ENCODE measurements around the gene TXNRD2.

Gene TXNRD2

DNA sequence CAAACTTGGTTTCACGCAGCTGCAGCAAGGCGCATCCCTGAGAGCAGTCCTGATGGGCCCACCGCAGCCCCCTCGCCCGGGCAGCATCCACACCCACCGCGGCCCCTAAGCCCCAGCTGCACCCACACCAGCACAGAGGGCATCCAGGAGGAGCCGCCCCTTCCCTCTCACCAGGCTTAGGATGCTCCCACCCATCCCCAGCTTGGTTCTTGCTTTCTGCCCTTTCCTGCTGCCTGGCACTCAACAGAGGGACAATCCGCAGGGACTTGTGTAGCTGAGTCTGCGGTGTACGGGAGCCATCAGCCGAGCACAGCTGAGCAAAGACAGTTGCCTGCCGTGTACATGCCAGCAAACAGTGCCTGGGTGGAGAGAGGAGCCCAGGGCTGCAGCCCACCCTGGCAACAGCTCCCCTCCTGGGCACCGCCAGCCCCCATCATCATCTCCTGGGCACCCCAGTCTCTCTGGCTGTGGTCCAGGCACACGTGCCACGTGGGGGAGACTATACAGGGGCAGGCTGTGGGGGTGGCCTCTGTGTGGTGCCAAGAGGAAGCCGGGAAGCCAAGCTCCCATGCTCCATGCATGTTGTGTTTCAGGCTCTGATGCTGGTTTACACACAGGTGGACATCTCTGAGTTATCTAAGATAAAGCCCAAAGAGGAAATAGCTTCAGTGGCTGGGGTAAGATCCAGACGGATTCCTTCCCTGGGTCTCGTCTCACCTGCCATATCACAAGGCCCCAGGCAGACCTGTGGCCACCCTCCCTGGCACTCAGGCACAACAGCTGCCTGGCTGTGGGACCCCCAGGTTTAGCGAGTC lies 50.9 kb downstream of the TXNRD2 start:
- no peak for DNase-seq (ENCODE audit: low spot score)
- in situ Hi-C loops (cut with MboI; ENCODE audit: low pct_unique_long_range_greater_than_20kb, low sequenced_read_pairs, unreplicated experiment), result loop anchor here (10.0 kb wide), 2 partner anchors 86 to 116 kb away; no protein-coding TSS in a partner anchor

DNA sequence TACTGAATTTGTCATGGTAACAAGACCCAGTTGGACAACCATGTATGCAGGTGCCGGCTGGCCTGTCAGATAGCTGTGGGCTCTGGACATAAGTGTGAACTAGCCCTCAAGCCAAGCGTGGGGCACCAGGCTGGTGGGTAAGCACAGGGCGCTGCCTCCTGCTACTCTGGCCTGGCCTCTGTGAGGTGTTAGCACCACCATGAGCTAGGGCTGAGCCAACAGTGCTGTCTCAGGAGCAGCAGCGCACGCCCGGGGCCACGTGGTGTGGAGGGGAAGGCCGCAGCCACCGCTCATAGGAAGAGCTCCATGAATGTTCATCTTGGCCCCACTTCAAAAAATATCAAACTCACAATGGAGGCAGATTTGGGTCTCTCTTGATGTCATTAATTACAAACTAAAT lies 51.7 kb downstream of the TXNRD2 start:
- in situ Hi-C loops (cut with MboI; ENCODE audit: low pct_unique_long_range_greater_than_20kb, low sequenced_read_pairs, unreplicated experiment), result loop anchor here (10.0 kb wide), 2 partner anchors 85 to 115 kb away; no protein-coding TSS in a partner anchor
- TF ChIP-seq, protein P1, sequence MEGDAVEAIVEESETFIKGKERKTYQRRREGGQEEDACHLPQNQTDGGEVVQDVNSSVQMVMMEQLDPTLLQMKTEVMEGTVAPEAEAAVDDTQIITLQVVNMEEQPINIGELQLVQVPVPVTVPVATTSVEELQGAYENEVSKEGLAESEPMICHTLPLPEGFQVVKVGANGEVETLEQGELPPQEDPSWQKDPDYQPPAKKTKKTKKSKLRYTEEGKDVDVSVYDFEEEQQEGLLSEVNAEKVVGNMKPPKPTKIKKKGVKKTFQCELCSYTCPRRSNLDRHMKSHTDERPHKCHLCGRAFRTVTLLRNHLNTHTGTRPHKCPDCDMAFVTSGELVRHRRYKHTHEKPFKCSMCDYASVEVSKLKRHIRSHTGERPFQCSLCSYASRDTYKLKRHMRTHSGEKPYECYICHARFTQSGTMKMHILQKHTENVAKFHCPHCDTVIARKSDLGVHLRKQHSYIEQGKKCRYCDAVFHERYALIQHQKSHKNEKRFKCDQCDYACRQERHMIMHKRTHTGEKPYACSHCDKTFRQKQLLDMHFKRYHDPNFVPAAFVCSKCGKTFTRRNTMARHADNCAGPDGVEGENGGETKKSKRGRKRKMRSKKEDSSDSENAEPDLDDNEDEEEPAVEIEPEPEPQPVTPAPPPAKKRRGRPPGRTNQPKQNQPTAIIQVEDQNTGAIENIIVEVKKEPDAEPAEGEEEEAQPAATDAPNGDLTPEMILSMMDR (IDR thresholded peaks at IDR 0.05; ENCODE audit: extremely low read depth, insufficient read depth, missing control alignments), result no peak
- no peak for DNase-seq (ENCODE audit: low spot score)

More for the DNA sequence above, 50.9 kb downstream of the TXNRD2 start:
- TF ChIP-seq, protein P1 (IDR thresholded peaks at IDR 0.05; ENCODE audit: extremely low read depth, insufficient read depth, missing control alignments), result no peak

DNA sequence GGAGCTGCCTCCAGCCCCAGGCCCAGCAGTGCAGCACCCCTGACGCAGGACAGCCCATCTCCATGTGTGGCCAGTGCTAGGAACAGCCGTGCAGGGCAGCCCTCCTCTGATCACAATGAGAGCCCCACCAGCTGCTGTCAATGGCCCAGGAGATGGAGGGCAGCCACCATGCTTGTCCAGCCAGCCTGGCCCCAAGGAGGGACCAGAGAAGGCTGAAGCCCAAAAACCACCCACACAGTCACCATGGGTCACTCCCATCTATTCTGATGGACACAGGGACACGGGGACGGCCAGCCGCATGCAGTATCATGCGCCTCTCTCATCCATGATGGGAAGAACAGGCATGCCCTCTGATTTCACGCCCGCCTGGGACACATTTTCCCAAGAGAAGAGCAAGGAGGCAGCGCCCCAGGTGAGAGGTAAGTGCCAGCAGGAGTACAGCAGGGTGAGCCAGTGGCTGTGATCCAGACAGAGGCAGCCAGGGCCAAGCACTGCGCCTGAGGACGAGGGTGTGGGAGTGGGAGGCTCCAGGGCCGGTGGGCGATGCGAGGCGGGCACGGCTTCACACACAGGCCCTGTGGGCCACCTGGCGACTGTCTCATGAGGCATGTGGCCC lies 53.4 kb downstream of the TXNRD2 start:
- DNase-seq (ENCODE audit: low spot score), result no peak
- in situ Hi-C loops (cut with MboI; ENCODE audit: low pct_unique_long_range_greater_than_20kb, low sequenced_read_pairs, unreplicated experiment), result no loop called here
- TF ChIP-seq, protein P1 (IDR thresholded peaks at IDR 0.05; ENCODE audit: extremely low read depth, insufficient read depth, missing control alignments), result no peak

DNA sequence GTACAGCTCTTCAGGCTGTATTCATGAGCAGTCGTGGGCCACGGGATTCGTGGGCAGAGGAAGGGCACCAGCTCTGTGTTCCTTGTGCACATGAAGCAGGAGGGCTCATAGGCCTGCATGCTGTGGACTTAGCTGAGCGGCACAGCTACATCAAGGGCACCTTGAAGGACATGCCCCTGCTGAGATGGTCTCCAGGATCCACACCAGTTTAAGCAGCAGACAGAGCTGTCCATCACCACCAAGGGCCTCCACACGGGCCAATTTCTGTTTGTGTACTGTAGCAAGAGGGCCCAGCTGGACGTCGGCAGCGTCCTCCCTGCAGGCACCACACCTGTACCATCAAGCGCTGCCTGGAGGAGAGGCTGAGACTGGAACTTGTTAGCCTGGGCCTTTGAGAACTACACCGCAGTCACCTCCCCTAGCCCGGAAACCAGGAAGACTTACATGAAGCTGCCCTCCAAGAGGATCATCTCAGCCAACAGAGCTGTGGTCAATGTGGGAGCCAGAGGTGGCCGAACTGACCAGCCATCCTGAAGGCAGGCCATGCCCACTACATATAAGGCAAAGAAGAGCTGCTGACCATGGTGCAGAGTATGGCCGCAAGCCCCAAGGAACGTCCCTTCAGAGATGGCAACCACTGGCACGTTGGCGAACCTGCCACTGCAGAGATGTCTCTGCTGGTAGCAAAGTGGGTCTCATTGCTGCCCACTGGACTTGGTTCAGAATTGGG lies 54.2 kb downstream of the TXNRD2 start:
- TF ChIP-seq, protein P1 (IDR thresholded peaks at IDR 0.05; ENCODE audit: extremely low read depth, insufficient read depth, missing control alignments), result no peak
- in situ Hi-C loops (cut with MboI; ENCODE audit: low pct_unique_long_range_greater_than_20kb, low sequenced_read_pairs, unreplicated experiment), result no loop called here
- no peak for DNase-seq (ENCODE audit: low spot score)

DNA sequence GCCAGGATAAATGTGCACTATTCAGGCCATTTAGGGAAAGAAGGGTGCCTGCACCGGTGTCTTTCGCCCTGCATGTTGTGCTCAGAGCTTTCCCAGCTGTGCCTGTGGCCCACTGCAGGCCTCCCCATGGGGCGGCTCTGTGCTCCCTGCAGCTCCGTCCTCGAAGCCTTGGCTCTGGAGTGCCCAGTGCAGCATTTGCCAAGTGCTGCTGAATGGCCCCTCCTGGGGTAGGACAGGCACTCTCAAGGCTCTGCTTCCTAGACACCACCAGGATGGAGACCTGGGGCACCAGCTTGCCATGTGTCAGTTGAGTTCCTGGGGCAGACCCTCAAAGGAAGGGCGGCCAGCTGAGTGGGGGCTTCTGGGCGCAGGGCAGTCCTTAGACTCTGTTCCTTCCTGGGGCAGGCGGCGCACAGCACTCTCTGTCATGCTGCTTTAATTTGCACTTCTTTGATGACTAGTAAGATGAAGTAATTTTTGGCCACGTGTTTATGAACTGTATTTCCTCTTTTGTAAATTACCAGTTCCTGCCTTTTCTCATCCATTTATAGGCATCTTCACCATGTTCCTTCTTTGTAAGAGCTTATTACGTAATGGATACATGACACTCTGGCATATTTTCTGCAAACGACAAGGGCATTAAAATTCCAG lies 54.9 kb downstream of the TXNRD2 start:
- TF ChIP-seq, protein P1 (IDR thresholded peaks at IDR 0.05; ENCODE audit: extremely low read depth, insufficient read depth, missing control alignments), result no peak
- no peak for DNase-seq (ENCODE audit: low spot score)
- in situ Hi-C loops (cut with MboI; ENCODE audit: low pct_unique_long_range_greater_than_20kb, low sequenced_read_pairs, unreplicated experiment), result no loop called here
